A549 (cell line): ENCODE results near the gene CHPT1. TPM values are rescaled to one million over a fixed set of nuclear protein-coding genes. Genes with fewer than 3 reads are reported as not detected.

Experiments used
- ATAC-seq, 2 experiments: fragments of 200-7000 bp in 1 of 2; fragments of >200 bp in 1 of 2; cut with Nextera tagmentation in 1 of 2; cut with Tn5 transposase in 1 of 2; 3 replicates each; pipeline versions ENCODE4 v1.8.0 to v1.9.1; 2018 to 2020; ENCODE audit warnings: mild to moderate bottlenecking in 1 of 2, moderate library complexity in 1 of 2
- CTCF ChIA-PET: fragments of 300-600 bp; sonication (Branson Sonifier 250); formaldehyde crosslinking; extraction: SDS; loops from one replicate; lab custom pipeline; 2021; ENCODE audit warnings: antibody characterized with exemption, inconsistent platforms; lab: Yijun Ruan, JAX
- POLR2A ChIA-PET: fragments of 350-600 bp; formaldehyde crosslinking; extraction: SDS; loops from one replicate; lab custom pipeline; 2021; ENCODE audit warnings: antibody characterized with exemption, inconsistent platforms; lab: Yijun Ruan, JAX
- DNase-seq, 2 experiments: peaks; one replicate each; pipeline versions ENCODE4 v3.0.0 to v3.0.0-alpha.2; 2011 to 2016; ENCODE audit warnings: low read depth in 1 of 2, low spot score in 1 of 2
- FAIRE-seq: peaks from 2 replicates; lab custom pipeline; 2011; peaks lifted over from hg19 to GRCh38; lab: Jason Lieb, UNC
- H3K27ac ChIP-seq, 2 experiments: fragments of >200 bp; sonication (Bioruptor Twin); formaldehyde crosslinking; 3 replicates each; pipeline ENCODE4 v1.5.1; 2016 to 2017
- H3K4me1 ChIP-seq: fragments of >200 bp; sonication (Bioruptor Twin); formaldehyde crosslinking; 3 replicates; pipeline ENCODE4 v1.6.1; 2016
- H3K4me2 ChIP-seq: fragments of >200 bp; sonication (Bioruptor Twin); formaldehyde crosslinking; 3 replicates; pipeline ENCODE4 v1.6.1; 2016
- H3K4me3 ChIP-seq: fragments of >200 bp; sonication (Bioruptor Twin); formaldehyde crosslinking; 3 replicates; pipeline ENCODE4 v1.5.1; 2016
- H3K9me3 ChIP-seq: fragments of >200 bp; sonication (Bioruptor Twin); formaldehyde crosslinking; 3 replicates; pipeline ENCODE4 v1.6.1; 2016
- BCL3 ChIP-seq: fragments of >200 bp; sonication (Bioruptor Twin); formaldehyde crosslinking; IDR thresholded peaks from 3 replicates; pipeline ENCODE4 v1.6.1; 2016
- CBX8 ChIP-seq: fragments of 200-600 bp; sonication (generic); IDR thresholded peaks from 2 replicates; pipeline ENCODE4 v1.6.1; 2016
- CHD2 ChIP-seq: fragments of 150-350 bp; IDR thresholded peaks from 2 replicates; pipeline ENCODE4 v1.6.1; 2014; ENCODE audit warnings: low read length; ENCODE audit not compliant: partially characterized antibody
- CHD4 ChIP-seq: fragments of 200-600 bp; sonication (generic); IDR thresholded peaks from 2 replicates; pipeline ENCODE4 v1.6.1; 2016; ENCODE audit warnings: antibody characterized with exemption, mild to moderate bottlenecking, borderline replicate concordance
- EHF ChIP-seq: fragments of 250-450 bp; sonication (Bioruptor Pico); IDR thresholded peaks from 2 replicates; pipeline ENCODE4 v1.5.0; 2020; ENCODE audit warnings: mild to moderate bottlenecking
- EP300 ChIP-seq, 2 experiments: fragments of >200 bp; sonication (Bioruptor Twin); formaldehyde crosslinking; IDR thresholded peaks; 2 replicates in 1 of 2; 3 replicates in 1 of 2; pipeline ENCODE4 v1.6.1; 2016 to 2017
- FOSL2 ChIP-seq, 2 experiments: fragments of 450-650 bp in 1 of 2; fragments of >200 bp in 1 of 2; sonication (Bioruptor Twin) in 1 of 2; formaldehyde crosslinking; IDR thresholded peaks; 2 replicates each; pipeline versions ENCODE4 v1.5.0 to v1.6.1; 2016 to 2020; ENCODE audit warnings: mild to moderate bottlenecking in 1 of 2, moderate library complexity in 1 of 2
- FOXS1 ChIP-seq: fragments of 250-450 bp; sonication (Bioruptor Pico); IDR thresholded peaks from 2 replicates; pipeline ENCODE4 v1.5.0; 2020; ENCODE audit warnings: mild to moderate bottlenecking, moderate library complexity
- HEYL ChIP-seq: fragments of 250-450 bp; sonication (Bioruptor Pico); IDR thresholded peaks from 2 replicates; pipeline ENCODE4 v1.8.0; 2021; ENCODE audit warnings: mild to moderate bottlenecking, moderate library complexity
- HOXB13 ChIP-seq: fragments of 250-450 bp; sonication (Bioruptor Pico); IDR thresholded peaks from 2 replicates; pipeline ENCODE4 v1.5.0; 2020; ENCODE audit warnings: low read depth, mild to moderate bottlenecking, moderate library complexity
- MYC ChIP-seq: IDR thresholded peaks from 2 replicates; pipeline ENCODE4 v1.6.1; 2012; ENCODE audit warnings: mild to moderate bottlenecking, inconsistent platforms, low read length, improper control_type of control experiment, borderline replicate concordance
- NFE2L2 ChIP-seq: fragments of 150-350 bp; conservative IDR thresholded peaks from 2 replicates; pipeline ENCODE4 v1.6.1; 2014; ENCODE audit warnings: low read length
- NPAS2 ChIP-seq: fragments of 250-450 bp; sonication (Bioruptor Pico); IDR thresholded peaks from 2 replicates; pipeline ENCODE4 v1.8.0; 2022; ENCODE audit warnings: mild to moderate bottlenecking, moderate library complexity, borderline replicate concordance
- PHF8 ChIP-seq: fragments of 200-600 bp; sonication (generic); IDR thresholded peaks from 2 replicates; pipeline ENCODE4 v1.6.1; 2016; ENCODE audit warnings: low read depth, mild to moderate bottlenecking, antibody characterized with exemption, moderate library complexity, borderline replicate concordance
- RARB ChIP-seq: fragments of 250-450 bp; sonication (Bioruptor Pico); IDR thresholded peaks from 2 replicates; pipeline ENCODE4 v1.8.0; 2021; ENCODE audit warnings: mild to moderate bottlenecking, moderate library complexity
- RCOR1 ChIP-seq: fragments of 150-350 bp; IDR thresholded peaks from 2 replicates; pipeline ENCODE4 v1.6.1; 2014; ENCODE audit warnings: antibody characterized with exemption, low read length, low read depth
- REST ChIP-seq: fragments of 200-600 bp; sonication (generic); IDR thresholded peaks from 2 replicates; pipeline ENCODE4 v1.6.1; 2016; ENCODE audit warnings: antibody characterized with exemption, mild to moderate bottlenecking, moderate library complexity
- RNF2 ChIP-seq: fragments of 200-600 bp; sonication (generic); IDR thresholded peaks from 2 replicates; pipeline ENCODE4 v1.6.1; 2016; ENCODE audit warnings: low read depth, mild to moderate bottlenecking, antibody characterized with exemption, moderate library complexity, borderline replicate concordance
- TFCP2L1 ChIP-seq: fragments of 250-450 bp; sonication (Bioruptor Pico); IDR thresholded peaks from 2 replicates; pipeline ENCODE4 v1.5.0; 2021; ENCODE audit warnings: mild to moderate bottlenecking
- TP53 ChIP-seq: fragments of 250-450 bp; sonication (Bioruptor Pico); IDR thresholded peaks from 2 replicates; pipeline ENCODE4 v1.5.0; 2021; ENCODE audit warnings: mild to moderate bottlenecking, moderate library complexity
- ZC3H11A ChIP-seq: fragments of 450-650 bp; IDR thresholded peaks from 2 replicates; pipeline ENCODE4 v1.6.1; 2014; ENCODE audit warnings: antibody characterized with exemption, mild to moderate bottlenecking
- ZFP36 ChIP-seq: fragments of 450-650 bp; IDR thresholded peaks from 2 replicates; pipeline ENCODE4 v1.6.1; 2014; ENCODE audit warnings: borderline replicate concordance; ENCODE audit not compliant: partially characterized antibody
- ZNF302 ChIP-seq: fragments of 250-450 bp; sonication (Bioruptor Pico); IDR thresholded peaks from 2 replicates; pipeline ENCODE4 v1.9.0; 2021; ENCODE audit warnings: inconsistent platforms, mild to moderate bottlenecking, moderate library complexity
- WGBS: methylation state at CpG from one replicate; pipeline ENCODE4 v1.1.6; 2017; ENCODE audit errors: missing lambda C conversion rate; 5-methylcytosine and 5-hydroxymethylcytosine counted together
- polyA plus RNA-seq, 4 experiments: library from polyadenylated mRNA; depleted of rRNA in 3 of 4; stranded (reverse); fragments of >200 nt; fragmentation: RNase III in 1 of 4; extraction: RNeasy Plus Mini Kit Qiagen cat#74134 plus additional on column Dnase treatment in 1 of 4; gene quantifications; 2 replicates in 3 of 4; 3 replicates in 1 of 4; pipeline ENCODE4 v1.2.3, GENCODE V29; 2011 to 2017
- TF ChIP-seq, protein P1 (sequence below): fragments of 150-350 bp; IDR thresholded peaks from 2 replicates; pipeline ENCODE4 v1.6.1; 2014; ENCODE audit warnings: low read depth, mild to moderate bottlenecking, low read length
- TF ChIP-seq, protein P2 (sequence below): IDR thresholded peaks from 2 replicates; pipeline ENCODE4 v1.6.1; 2012
- TF ChIP-seq, protein P3 (sequence below): fragments of 250-450 bp; sonication (Bioruptor Pico); IDR thresholded peaks from 2 replicates; pipeline ENCODE4 v1.5.0; 2020; ENCODE audit warnings: low read depth, mild to moderate bottlenecking, moderate library complexity

CHPT1 gene
- polyA plus RNA-seq, 2 of the 4 experiments (the other 2 are of a cell fraction), result 52.0 to 102 TPM

- no peak overlapping the region for H3K4me3 ChIP-seq
- DNase-seq (no peak), ATAC-seq (no peak), FAIRE-seq (no peak)
- H3K27ac ChIP-seq, result no peak overlapping the region
- POLR2A ChIA-PET, result no interaction called here
- no peak overlapping the region for H3K4me2 ChIP-seq
- CTCF ChIA-PET, result interaction anchor here (0.6 kb wide), 1 partner anchor 29 kb away, joined by 3 read pairs; no protein-coding TSS in a partner anchor
- H3K9me3 ChIP-seq, result no peaks in the 10 kb centered on the region
- TF ChIP-seq, protein P1, sequence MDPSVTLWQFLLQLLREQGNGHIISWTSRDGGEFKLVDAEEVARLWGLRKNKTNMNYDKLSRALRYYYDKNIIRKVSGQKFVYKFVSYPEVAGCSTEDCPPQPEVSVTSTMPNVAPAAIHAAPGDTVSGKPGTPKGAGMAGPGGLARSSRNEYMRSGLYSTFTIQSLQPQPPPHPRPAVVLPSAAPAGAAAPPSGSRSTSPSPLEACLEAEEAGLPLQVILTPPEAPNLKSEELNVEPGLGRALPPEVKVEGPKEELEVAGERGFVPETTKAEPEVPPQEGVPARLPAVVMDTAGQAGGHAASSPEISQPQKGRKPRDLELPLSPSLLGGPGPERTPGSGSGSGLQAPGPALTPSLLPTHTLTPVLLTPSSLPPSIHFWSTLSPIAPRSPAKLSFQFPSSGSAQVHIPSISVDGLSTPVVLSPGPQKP, result no peak
- TF ChIP-seq HOXB13 (CRISPR knock-in tag), result no peak
- no peak for TF ChIP-seq FOXS1 (CRISPR knock-in tag)
- TF ChIP-seq HEYL, result no peak
- TF ChIP-seq CHD4, result no peak
- TF ChIP-seq PHF8, result no peak
- peaks cover 10% of the 10 kb centered on the region for H3K4me1 ChIP-seq
These were observed 22.1 kb downstream of the CHPT1 start for GRCh38 chr12:101719566-101719965.

DNA sequence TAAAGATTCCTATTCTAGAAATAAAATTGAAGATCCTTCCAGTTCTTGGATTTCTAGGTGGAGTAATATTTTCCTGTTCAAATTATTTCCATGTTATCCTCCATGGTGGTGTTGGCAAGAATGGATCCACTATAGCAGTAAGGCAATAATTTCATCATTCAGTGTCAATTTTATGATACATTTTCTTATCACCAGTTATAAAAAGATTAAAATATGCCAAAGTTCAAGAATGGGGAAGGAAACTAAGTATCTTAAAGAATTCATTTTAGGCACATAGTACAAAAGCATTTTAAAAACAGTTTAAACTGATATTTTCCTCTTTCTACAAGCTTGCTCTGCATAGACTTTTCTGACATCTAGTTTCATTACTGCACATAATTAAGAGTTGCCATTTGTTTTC lies 22.7 kb downstream of the CHPT1 start:
- TF ChIP-seq MYC (no peak), REST (no peak), EP300 (IDR thresholded peaks at IDR 0.05) (no peak), CHD2 (no peak), ZFP36 (no peak), FOSL2 (IDR thresholded peaks at IDR 0.05) (no peak), FOSL2 (CRISPR knock-in tag; IDR thresholded peaks at IDR 0.05) (no peak), CBX8 (no peak), RARB (CRISPR knock-in tag) (no peak), CHD4 (no peak)
- TF ChIP-seq, protein P1, result no peak
- ATAC-seq, result no peak
- no peak for FAIRE-seq
- Histone ChIP-seq H3K4me3 (no peak overlapping the region), H3K4me2 (no peak overlapping the region), H3K27ac (no peak overlapping the region), H3K4me1 (peaks cover 10% of the 10 kb centered on the region), H3K9me3 (no peaks in the 10 kb centered on the region)
- ChIA-PET CTCF (interaction anchor here (0.6 kb wide), 1 partner anchor 29 kb away, joined by 3 read pairs; no protein-coding TSS in a partner anchor), POLR2A (no interaction called here)
- DNase-seq, result no peak

DNA sequence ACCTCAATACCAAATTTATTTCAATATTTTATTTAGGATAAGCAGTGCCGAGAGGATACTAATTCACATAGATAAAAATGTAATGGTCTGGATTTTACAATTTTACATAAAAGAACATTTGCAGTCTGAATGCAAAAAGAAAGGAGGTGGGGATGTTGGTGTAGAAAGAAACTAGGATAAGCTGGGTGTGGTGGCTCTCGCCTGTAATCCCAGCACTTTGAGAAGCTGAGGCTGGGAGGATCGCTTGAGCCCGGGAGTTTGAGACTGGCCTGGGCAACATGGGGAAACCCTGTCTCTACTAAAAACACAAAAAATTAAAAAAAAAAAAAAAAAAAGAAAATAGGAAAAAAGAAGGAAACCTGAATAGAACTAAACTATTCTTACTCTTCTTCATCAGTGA lies 25.0 kb downstream of the CHPT1 start:
- ChIA-PET POLR2A (no interaction called here), CTCF (no interaction called here)
- Histone ChIP-seq H3K27ac (no peak overlapping the region), H3K9me3 (no peaks in the 10 kb centered on the region), H3K4me3 (no peak overlapping the region), H3K4me1 (peaks cover 10% of the 10 kb centered on the region), H3K4me2 (no peak overlapping the region)
- 94% methylated on average over 4 of the region's 4 CpGs for WGBS
- FAIRE-seq, result no peak
- ATAC-seq, result no peak
- DNase-seq, result no peak
- TF ChIP-seq BCL3, result no peak
- no peak for TF ChIP-seq ZNF302 (CRISPR knock-in tag)
- TF ChIP-seq ZC3H11A, result no peak
- TF ChIP-seq FOSL2 (IDR thresholded peaks at IDR 0.05), result no peak
- no peak for TF ChIP-seq FOSL2 (CRISPR knock-in tag; IDR thresholded peaks at IDR 0.05)
- no peak for TF ChIP-seq TP53
- TF ChIP-seq NFE2L2, result no peak
- no peak for TF ChIP-seq NPAS2 (CRISPR knock-in tag)
- no peak for TF ChIP-seq EHF (CRISPR knock-in tag)
- TF ChIP-seq, protein P2, sequence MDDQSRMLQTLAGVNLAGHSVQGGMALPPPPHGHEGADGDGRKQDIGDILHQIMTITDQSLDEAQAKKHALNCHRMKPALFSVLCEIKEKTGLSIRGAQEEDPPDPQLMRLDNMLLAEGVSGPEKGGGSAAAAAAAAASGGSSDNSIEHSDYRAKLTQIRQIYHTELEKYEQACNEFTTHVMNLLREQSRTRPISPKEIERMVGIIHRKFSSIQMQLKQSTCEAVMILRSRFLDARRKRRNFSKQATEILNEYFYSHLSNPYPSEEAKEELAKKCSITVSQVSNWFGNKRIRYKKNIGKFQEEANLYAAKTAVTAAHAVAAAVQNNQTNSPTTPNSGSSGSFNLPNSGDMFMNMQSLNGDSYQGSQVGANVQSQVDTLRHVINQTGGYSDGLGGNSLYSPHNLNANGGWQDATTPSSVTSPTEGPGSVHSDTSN, result no peak
- TF ChIP-seq RNF2, result no peak
- no peak for TF ChIP-seq HEYL
- no peak for TF ChIP-seq TFCP2L1 (CRISPR knock-in tag)
- TF ChIP-seq, protein P3, sequence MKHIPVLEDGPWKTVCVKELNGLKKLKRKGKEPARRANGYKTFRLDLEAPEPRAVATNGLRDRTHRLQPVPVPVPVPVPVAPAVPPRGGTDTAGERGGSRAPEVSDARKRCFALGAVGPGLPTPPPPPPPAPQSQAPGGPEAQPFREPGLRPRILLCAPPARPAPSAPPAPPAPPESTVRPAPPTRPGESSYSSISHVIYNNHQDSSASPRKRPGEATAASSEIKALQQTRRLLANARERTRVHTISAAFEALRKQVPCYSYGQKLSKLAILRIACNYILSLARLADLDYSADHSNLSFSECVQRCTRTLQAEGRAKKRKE, result no peak
- TF ChIP-seq RCOR1, result no peak
